Gastrocnemius medialis (tissue), 4 donors: ENCODE results near the gene PRKG1.

Experiments
- POLR2A ChIP-seq, 2 donors: fragments of 450-650 bp; IDR thresholded peaks; one replicate each; pipeline ENCODE4 v1.6.1; 2017; ENCODE audit warnings: antibody characterized with exemption in 2 of 2, mild to moderate bottlenecking in 2 of 2, moderate library complexity in 2 of 2
- TF ChIP-seq, protein P1 (sequence below), 5 experiments: fragments of 450-650 bp in 3 of 5; fragments of 200-600 bp in 2 of 5; sonication (generic) in 2 of 5; IDR thresholded peaks in 4 of 5; conservative IDR thresholded peaks in 1 of 5; 1 replicate in 4 of 5; 2 replicates in 1 of 5; pipeline ENCODE4 v1.5.1; 2016 to 2019; ENCODE audit warnings: antibody characterized with exemption in 5 of 5, mild to moderate bottlenecking in 3 of 5, moderate library complexity in 3 of 5

DNA sequence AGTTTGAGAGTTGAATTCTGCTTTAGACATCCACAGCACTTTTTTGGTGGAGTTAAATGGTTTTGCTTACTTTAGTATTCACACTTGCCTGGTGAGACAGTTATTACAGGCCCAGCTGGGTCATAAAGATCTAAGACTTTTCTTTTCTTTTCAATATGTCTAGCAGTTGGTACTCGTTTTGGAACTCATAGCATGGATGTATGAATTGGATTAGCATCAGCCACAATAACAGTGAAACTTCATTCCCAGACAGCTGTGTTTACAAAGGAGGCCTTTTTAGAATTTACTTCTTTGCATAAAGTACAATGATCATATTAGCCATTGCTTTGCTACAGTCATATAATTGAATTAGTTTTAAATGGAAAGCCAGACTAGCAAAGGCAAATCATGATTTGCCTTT lies 1071.3 kb downstream of the PRKG1 start:
- TF ChIP-seq, protein P1, sequence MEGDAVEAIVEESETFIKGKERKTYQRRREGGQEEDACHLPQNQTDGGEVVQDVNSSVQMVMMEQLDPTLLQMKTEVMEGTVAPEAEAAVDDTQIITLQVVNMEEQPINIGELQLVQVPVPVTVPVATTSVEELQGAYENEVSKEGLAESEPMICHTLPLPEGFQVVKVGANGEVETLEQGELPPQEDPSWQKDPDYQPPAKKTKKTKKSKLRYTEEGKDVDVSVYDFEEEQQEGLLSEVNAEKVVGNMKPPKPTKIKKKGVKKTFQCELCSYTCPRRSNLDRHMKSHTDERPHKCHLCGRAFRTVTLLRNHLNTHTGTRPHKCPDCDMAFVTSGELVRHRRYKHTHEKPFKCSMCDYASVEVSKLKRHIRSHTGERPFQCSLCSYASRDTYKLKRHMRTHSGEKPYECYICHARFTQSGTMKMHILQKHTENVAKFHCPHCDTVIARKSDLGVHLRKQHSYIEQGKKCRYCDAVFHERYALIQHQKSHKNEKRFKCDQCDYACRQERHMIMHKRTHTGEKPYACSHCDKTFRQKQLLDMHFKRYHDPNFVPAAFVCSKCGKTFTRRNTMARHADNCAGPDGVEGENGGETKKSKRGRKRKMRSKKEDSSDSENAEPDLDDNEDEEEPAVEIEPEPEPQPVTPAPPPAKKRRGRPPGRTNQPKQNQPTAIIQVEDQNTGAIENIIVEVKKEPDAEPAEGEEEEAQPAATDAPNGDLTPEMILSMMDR (IDR thresholded peaks at IDR 0.05 in 4 of 5, conservative IDR thresholded peaks at IDR 0.05 in 1 of 5): no peak
- no peak for TF ChIP-seq POLR2A (IDR thresholded peaks at IDR 0.05)
